Suprapubic skin (tissue), 4 donors: ENCODE measurements around the gene RPS26. TPM values are rescaled to one million over a fixed set of nuclear protein-coding genes. Genes with fewer than 3 reads are reported as not detected.

ENCODE experiments used
- DNase-seq, 2 donors: peaks; one replicate each; pipeline ENCODE4 v3.0.0-alpha.2; 2019; ENCODE audit warnings: low spot score in 2 of 2
- H3K27ac ChIP-seq: fragments of 200-600 bp; sonication (generic); one replicate; pipeline ENCODE4 v1.5.1; 2019
- H3K27me3 ChIP-seq: fragments of 200-600 bp; sonication (generic); one replicate; pipeline ENCODE4 v1.5.1; 2019
- H3K36me3 ChIP-seq: fragments of 200-600 bp; sonication (generic); one replicate; pipeline ENCODE4 v1.5.1; 2019
- H3K4me1 ChIP-seq: fragments of 200-600 bp; sonication (generic); one replicate; pipeline ENCODE4 v1.5.1; 2019
- H3K4me3 ChIP-seq: fragments of 200-600 bp; sonication (generic); one replicate; pipeline ENCODE4 v1.5.1; 2019; ENCODE audit warnings: mild to moderate bottlenecking
- H3K9me3 ChIP-seq: fragments of 200-600 bp; sonication (generic); one replicate; pipeline ENCODE4 v1.5.1; 2019
- EP300 ChIP-seq: sonication (generic); formaldehyde crosslinking; IDR thresholded peaks from one replicate; pipeline ENCODE4 v1.6.1; 2017; ENCODE audit warnings: antibody characterized with exemption
- POLR2A ChIP-seq, 2 donors: fragments of 450-650 bp; IDR thresholded peaks; one replicate each; pipeline ENCODE4 v1.6.1; 2017; ENCODE audit warnings: antibody characterized with exemption in 2 of 2, mild to moderate bottlenecking in 2 of 2, moderate library complexity in 2 of 2
- POLR2AphosphoS5 ChIP-seq, 3 donors: sonication (generic); formaldehyde crosslinking; IDR thresholded peaks; one replicate each; pipeline ENCODE4 v1.6.1; 2017; ENCODE audit warnings: antibody characterized with exemption in 3 of 3
- WGBS: methylation state at CpG from one replicate; pipeline ENCODE4 v1.1.5; 2018; 5-methylcytosine and 5-hydroxymethylcytosine counted together
- total RNA-seq, 4 donors: library from RNA; depleted of rRNA; stranded (reverse); fragments of >200 nt; gene quantifications; one replicate each; pipeline ENCODE4 v1.1.0, GENCODE V29; 2016
- TF ChIP-seq, protein P1 (sequence below), 2 donors: fragments of 200-600 bp in 1 of 2; fragments of 450-650 bp in 1 of 2; sonication (generic) in 1 of 2; IDR thresholded peaks; one replicate each; pipeline ENCODE4 v1.5.1; 2016 to 2019; ENCODE audit warnings: antibody characterized with exemption in 2 of 2, mild to moderate bottlenecking in 1 of 2, moderate library complexity in 1 of 2

RPS26 gene
- total RNA-seq, 4 donors from 2014 or later, result 600 to 3,046 (median 910) TPM

DNA sequence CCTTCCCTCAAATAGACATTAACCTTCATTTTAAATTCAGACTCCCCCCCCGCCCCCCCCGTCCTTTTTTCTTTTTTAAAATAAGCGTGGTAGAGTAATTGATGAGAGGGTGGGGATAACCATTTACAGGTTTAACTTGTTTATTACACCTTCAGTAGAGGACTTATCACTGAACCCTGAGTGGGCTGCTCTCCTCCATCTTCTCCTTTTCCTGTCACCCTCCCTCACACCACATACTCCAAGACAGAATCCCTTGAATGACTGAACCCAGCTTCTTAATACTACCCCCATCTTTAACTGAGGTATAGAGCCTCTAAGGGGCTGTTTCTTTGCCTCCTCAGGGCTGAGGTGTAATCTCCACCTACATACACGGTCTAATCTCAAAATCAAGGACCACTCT, 24.5 kb upstream of the RPS26 start:
- DNase-seq, result no peak
- H3K4me1 ChIP-seq, result peaks cover 12% of the 10 kb centered on the region
- no peak overlapping the region for H3K4me3 ChIP-seq
- TF ChIP-seq POLR2AphosphoS5 (IDR thresholded peaks at IDR 0.05) (no peak), EP300 (no peak), POLR2A (IDR thresholded peaks at IDR 0.05) (no peak)
- TF ChIP-seq, protein P1, sequence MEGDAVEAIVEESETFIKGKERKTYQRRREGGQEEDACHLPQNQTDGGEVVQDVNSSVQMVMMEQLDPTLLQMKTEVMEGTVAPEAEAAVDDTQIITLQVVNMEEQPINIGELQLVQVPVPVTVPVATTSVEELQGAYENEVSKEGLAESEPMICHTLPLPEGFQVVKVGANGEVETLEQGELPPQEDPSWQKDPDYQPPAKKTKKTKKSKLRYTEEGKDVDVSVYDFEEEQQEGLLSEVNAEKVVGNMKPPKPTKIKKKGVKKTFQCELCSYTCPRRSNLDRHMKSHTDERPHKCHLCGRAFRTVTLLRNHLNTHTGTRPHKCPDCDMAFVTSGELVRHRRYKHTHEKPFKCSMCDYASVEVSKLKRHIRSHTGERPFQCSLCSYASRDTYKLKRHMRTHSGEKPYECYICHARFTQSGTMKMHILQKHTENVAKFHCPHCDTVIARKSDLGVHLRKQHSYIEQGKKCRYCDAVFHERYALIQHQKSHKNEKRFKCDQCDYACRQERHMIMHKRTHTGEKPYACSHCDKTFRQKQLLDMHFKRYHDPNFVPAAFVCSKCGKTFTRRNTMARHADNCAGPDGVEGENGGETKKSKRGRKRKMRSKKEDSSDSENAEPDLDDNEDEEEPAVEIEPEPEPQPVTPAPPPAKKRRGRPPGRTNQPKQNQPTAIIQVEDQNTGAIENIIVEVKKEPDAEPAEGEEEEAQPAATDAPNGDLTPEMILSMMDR (IDR thresholded peaks at IDR 0.05), result no peak
- H3K27ac ChIP-seq, result no peak overlapping the region
- peaks cover 12% of the 10 kb centered on the region for H3K36me3 ChIP-seq
- H3K9me3 ChIP-seq, result no peaks in the 10 kb centered on the region
- no peaks in the 10 kb centered on the region for H3K27me3 ChIP-seq
- WGBS, result 86% methylated on average over 4 of the region's 4 CpGs

DNA sequence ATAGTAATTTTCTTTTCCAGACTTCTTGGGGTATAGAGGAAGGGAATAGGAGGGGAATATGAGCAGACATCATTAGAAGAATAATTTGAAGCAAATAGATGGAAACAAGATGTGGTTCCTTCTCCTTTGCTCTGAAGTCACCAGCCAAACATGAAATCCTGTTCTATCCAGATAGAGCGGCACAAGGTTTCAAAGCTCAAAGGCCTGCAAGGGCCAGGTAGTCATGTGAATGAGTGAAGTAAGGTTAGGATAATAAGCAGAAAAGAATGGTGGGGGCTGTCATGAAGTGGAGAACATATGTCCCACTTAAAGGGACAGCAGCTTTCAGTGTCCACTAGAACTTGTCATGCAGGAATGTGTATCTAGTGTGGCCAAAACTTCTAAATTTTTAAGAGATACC, 23.4 kb upstream of the RPS26 start:
- Histone ChIP-seq H3K4me1 (peaks cover 12% of the 10 kb centered on the region), H3K4me3 (no peak overlapping the region), H3K36me3 (peaks cover 12% of the 10 kb centered on the region), H3K9me3 (no peaks in the 10 kb centered on the region), H3K27ac (no peak overlapping the region), H3K27me3 (no peaks in the 10 kb centered on the region)
- no peak for DNase-seq
- TF ChIP-seq EP300 (no peak), POLR2AphosphoS5 (IDR thresholded peaks at IDR 0.05) (no peak), POLR2A (IDR thresholded peaks at IDR 0.05) (no peak)
- TF ChIP-seq, protein P1 (IDR thresholded peaks at IDR 0.05), result no peak
- WGBS, result 100% methylated on average over 1 of the region's 1 CpG

DNA sequence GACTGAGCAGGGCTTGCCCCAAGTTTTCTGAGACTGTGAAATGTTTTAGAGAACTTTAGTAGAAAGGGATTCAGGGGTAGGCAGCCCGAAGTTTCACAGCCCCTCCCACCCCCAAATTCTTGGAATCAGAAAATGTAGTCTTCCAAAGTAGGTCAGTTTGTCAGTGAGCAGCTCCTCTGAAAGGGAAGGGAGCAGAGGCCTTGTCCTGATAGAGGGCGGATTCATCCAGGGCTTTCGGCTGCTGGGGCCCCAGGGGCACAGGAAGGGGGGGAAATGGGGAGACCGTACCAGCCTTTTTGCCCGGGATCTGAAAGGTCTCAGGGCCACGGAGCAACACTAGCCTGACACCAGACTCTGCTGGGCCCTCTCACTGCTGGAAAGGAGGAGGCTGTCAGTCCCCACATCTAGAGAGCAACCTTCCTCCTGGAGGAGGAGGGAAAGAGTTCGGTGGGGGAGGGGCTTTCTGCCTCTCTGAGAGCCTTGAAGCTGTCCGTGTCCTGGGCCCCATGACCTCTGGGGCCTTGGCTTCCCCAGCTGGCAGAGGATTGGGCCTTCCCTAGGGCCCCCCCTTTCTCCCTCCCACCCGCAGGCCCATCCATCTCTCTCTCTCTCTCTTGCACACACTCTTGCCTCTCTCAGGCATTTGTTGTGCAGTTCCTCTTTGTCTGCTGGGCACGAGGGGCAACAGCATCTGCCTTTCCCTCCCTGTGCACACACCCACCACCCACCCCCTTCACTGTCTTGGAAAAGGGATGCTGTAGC, 21.1 kb upstream of the RPS26 start, which contains the start of gene IKZF4:
Gene IKZF4, plus strand, starts transcription at position 621 of the 762 bp plus-strand sequence. CDS start 451 bp downstream, outside the sequence.
- TF ChIP-seq EP300 (no peak), POLR2AphosphoS5 (IDR thresholded peaks at IDR 0.05) (no peak), POLR2A (IDR thresholded peaks at IDR 0.05) (no peak)
- TF ChIP-seq, protein P1 (IDR thresholded peaks at IDR 0.05), result no peak
- WGBS, result 42% methylated on average over 10 of the region's 10 CpGs
- Histone ChIP-seq H3K4me1 (peaks cover 12% of the 10 kb centered on the region), H3K27me3 (no peaks in the 10 kb centered on the region), H3K4me3 (peak within 1 kb of the TSS; percentile 14), H3K27ac (peak within 1 kb of the TSS; percentile 0), H3K9me3 (no peaks in the 10 kb centered on the region), H3K36me3 (peaks cover 22% of the 10 kb centered on the region)
- no peak for DNase-seq

DNA sequence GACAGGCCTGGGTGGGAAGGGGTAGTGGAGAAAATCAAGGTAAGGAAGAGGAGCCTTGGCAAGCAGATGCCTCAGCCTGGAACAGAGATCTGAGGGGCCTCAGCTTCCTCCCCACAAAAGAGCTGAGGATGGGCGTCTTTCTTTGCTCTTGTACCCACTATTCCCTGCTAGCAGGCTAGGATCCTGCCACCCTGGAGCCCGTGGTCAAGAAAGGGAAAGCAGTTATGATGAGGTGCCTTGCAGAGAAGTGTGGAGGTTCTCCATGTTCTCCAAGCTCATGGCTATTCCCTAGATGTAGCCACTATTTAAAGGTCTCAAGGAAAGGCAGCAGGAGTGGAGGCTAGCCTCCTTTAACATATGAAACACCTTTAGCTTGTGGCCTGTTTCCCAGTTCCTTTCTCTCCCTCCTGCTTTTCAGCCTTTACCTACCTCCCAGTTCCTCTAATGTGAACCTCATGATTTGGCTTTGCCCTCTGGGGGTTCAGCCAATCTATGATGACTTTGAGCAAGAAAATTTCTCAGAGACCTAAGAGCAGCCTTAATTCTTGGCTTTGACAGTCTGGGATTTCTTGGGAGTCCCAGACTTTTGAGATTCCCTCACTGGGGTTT, 19.7 kb upstream of the RPS26 start:
- Histone ChIP-seq H3K4me1 (peaks cover 12% of the 10 kb centered on the region), H3K36me3 (peaks cover 29% of the 10 kb centered on the region), H3K9me3 (no peaks in the 10 kb centered on the region), H3K27ac (no peak overlapping the region), H3K27me3 (no peaks in the 10 kb centered on the region), H3K4me3 (peak overlapping the region; percentile 14)
- WGBS, result 54% methylated on average over 2 of the region's 2 CpGs
- DNase-seq, result no peak
- TF ChIP-seq EP300 (no peak), POLR2AphosphoS5 (IDR thresholded peaks at IDR 0.05) (no peak), POLR2A (IDR thresholded peaks at IDR 0.05) (no peak)
- TF ChIP-seq, protein P1 (IDR thresholded peaks at IDR 0.05), result no peak

DNA sequence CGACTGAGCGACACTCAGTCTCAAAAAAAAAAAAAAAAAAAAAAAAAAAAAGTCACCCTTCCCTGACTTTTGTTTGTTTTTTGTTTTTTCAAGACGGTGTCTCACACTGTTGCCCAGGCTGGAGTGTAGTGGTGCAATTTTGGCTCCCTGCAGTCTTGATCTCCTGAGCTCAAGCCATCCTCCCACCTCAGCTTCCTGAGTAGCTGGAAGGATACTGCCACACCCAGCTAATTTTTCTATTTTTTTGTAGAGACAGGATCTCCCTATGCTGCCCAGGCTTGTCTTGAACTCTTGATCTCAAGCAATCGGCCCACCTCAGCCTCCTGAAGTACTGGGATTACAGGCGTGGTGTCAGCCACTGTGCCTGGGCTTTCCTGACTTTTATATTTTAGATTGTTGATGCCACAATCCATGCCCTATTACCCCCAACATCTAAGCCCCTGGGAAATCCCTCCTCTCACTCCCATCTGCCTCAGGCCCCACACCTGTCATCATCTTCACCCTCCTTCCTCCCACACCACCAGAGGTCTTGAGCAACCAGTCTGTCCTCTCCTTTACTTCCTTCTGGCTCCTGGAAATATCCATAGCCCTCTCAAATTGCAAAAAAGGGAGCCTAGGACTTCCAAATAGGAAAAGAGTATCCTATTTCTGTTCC, 13.1 kb upstream of the RPS26 start:
- DNase-seq, result no peak
- no peaks in the 10 kb centered on the region for H3K9me3 ChIP-seq
- TF ChIP-seq EP300 (no peak), POLR2AphosphoS5 (IDR thresholded peaks at IDR 0.05) (no peak)
- TF ChIP-seq, protein P1 (IDR thresholded peaks at IDR 0.05), result no peak
- peaks cover 44% of the 10 kb centered on the region for H3K36me3 ChIP-seq
- H3K27ac ChIP-seq, result peak overlapping the region; percentile 32
- H3K4me1 ChIP-seq, result peaks cover 12% of the 10 kb centered on the region
- H3K27me3 ChIP-seq, result no peaks in the 10 kb centered on the region
- WGBS, result 52% methylated on average over 5 of the region's 5 CpGs
- H3K4me3 ChIP-seq, result no peak overlapping the region
